IMR-90 (cell line): ENCODE measurements around the gene EFHC2.

ENCODE experiments used
- BHLHE40 ChIP-seq: fragments of 150-350 bp; IDR thresholded peaks from 2 replicates; pipeline ENCODE4 v1.6.1; 2016; ENCODE audit warnings: mild to moderate bottlenecking, low read depth, low read length
- CTCF ChIP-seq: conservative IDR thresholded peaks from 2 replicates; pipeline ENCODE4 v1.5.1; 2012; ENCODE audit warnings: mild to moderate bottlenecking, low read depth, low read length, improper control_type of control experiment
- ELK1 ChIP-seq: fragments of 150-350 bp; IDR thresholded peaks from 2 replicates; pipeline ENCODE4 v1.6.1; 2016; ENCODE audit warnings: low read depth, mild to moderate bottlenecking, low read length, moderate library complexity, borderline replicate concordance
- POLR2A ChIP-seq: IDR thresholded peaks from 2 replicates; pipeline ENCODE4 v1.6.1; 2012; ENCODE audit warnings: mild to moderate bottlenecking, low read depth, low read length

GRCh38 chrX:44099366-44099765, 244.1 kb downstream of the EFHC2 start:
- TF ChIP-seq BHLHE40 = no peak
- no peak for TF ChIP-seq CTCF
- TF ChIP-seq POLR2A = no peak
- TF ChIP-seq ELK1 = no peak
